NB4 (cell line): ENCODE measurements around the gene NACC2.

ENCODE experiments used
- DNase-seq: peaks from one replicate; pipeline ENCODE4 v3.0.0; 2010; ENCODE audit warnings: low read depth
- H3K4me3 ChIP-seq: one replicate; pipeline ENCODE4 v1.5.1; 2011; ENCODE audit warnings: mild to moderate bottlenecking, low read depth, low read length, moderate library complexity
- MYC ChIP-seq: IDR thresholded peaks from 2 replicates; pipeline ENCODE4 v1.6.1; 2011; ENCODE audit warnings: low read depth, low read length
- POLR2A ChIP-seq: IDR thresholded peaks from 2 replicates; pipeline ENCODE4 v1.6.1; 2011; ENCODE audit warnings: mild to moderate bottlenecking; ENCODE audit not compliant: insufficient read length; ENCODE audit errors: extremely low read depth
- TF ChIP-seq, protein P1 (sequence below): IDR thresholded peaks from one replicate; pipeline ENCODE4 v1.5.1; 2012; ENCODE audit warnings: low read depth, low read length
- TF ChIP-seq, protein P2 (sequence below): IDR thresholded peaks from 2 replicates; pipeline ENCODE4 v1.6.1; 2011; ENCODE audit warnings: low read depth, low read length

The NACC2 gene

GRCh38 chr9:136051837-136052471, 43.1 kb downstream of the NACC2 start:
- peak; percentile 79 for DNase-seq
- peak overlapping the region; percentile 33 for H3K4me3 ChIP-seq
- TF ChIP-seq, protein P1, sequence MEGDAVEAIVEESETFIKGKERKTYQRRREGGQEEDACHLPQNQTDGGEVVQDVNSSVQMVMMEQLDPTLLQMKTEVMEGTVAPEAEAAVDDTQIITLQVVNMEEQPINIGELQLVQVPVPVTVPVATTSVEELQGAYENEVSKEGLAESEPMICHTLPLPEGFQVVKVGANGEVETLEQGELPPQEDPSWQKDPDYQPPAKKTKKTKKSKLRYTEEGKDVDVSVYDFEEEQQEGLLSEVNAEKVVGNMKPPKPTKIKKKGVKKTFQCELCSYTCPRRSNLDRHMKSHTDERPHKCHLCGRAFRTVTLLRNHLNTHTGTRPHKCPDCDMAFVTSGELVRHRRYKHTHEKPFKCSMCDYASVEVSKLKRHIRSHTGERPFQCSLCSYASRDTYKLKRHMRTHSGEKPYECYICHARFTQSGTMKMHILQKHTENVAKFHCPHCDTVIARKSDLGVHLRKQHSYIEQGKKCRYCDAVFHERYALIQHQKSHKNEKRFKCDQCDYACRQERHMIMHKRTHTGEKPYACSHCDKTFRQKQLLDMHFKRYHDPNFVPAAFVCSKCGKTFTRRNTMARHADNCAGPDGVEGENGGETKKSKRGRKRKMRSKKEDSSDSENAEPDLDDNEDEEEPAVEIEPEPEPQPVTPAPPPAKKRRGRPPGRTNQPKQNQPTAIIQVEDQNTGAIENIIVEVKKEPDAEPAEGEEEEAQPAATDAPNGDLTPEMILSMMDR = no peak

GRCh38 chr9:136051453-136051836, 43.6 kb downstream of the NACC2 start:
- DNase-seq = peak; percentile 72
- peak overlapping the region; percentile 33 for H3K4me3 ChIP-seq
- TF ChIP-seq, protein P1 = no peak
- no peak for TF ChIP-seq MYC
- TF ChIP-seq, protein P2, sequence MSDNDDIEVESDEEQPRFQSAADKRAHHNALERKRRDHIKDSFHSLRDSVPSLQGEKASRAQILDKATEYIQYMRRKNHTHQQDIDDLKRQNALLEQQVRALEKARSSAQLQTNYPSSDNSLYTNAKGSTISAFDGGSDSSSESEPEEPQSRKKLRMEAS = no peak
- no peak for TF ChIP-seq POLR2A

- TF ChIP-seq, protein P1 = no peak
- TF ChIP-seq MYC (no peak), POLR2A (no peak)
- TF ChIP-seq, protein P2 = no peak
- peak overlapping the region; percentile 33 for H3K4me3 ChIP-seq
- DNase-seq = peak; percentile 79
Measured at GRCh38 chr9:136050701-136051452, 44.2 kb downstream of the NACC2 start.

- DNase-seq = no peak
- no peak overlapping the region for H3K4me3 ChIP-seq
- no peak for TF ChIP-seq MYC
Measured at GRCh38 chr9:136050266-136050700, 44.8 kb downstream of the NACC2 start.

GRCh38 chr9:136049491-136050265, 45.4 kb downstream of the NACC2 start:
- no peak overlapping the region for H3K4me3 ChIP-seq
- TF ChIP-seq MYC (no peak), POLR2A (no peak)
- TF ChIP-seq, protein P1 = no peak
- TF ChIP-seq, protein P2 = no peak
- peak; percentile 16 for DNase-seq

DNA sequence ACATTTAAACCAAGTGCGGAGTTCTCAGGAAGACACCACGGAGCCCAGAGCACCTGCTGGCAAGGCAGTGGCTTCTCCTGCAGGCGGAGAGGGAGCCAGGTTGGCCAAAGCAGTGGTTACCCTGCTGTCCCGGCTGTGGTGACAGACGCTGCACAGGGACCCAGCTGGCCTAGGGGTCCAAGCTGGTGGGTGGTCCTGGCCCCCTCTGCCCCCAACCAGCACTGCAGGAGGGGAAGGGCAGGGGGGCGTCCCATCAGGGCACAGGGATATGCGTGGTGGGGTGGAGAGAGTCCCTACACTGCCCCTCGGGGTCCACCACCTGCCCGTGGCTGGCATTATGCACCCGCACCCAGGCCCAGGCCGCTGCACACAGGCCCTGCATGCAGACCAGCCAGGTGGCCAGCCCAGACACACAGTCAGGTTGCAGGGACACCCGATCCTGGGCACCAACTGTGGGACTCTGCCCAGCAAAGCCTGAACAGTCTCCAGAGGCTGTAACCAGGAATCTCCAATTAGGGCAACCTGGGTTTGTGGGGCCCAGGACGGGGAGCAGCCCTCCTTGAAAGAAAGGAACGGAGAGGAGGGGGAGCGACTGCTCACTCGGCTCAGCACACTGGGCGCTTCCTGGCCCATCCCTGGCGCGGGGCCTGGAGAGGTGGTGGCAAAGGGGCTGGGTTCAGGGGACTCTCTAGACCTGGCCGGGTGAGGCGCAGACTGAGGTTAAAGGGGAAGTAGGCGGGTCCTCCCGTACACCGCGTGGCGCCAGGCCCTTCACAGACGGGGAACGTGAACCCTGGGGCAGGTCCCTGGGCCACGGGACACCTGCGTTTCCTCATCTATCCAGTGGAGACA, 46.3 kb downstream of the NACC2 start:
- TF ChIP-seq, protein P2 = no peak
- TF ChIP-seq, protein P1 = no peak
- TF ChIP-seq MYC = no peak
- no peak for TF ChIP-seq POLR2A
- DNase-seq = peak; percentile 40
- peak overlapping the region; percentile 16 for H3K4me3 ChIP-seq
